Measurements from ENCODE around the gene ZFYVE27.
A peak's percentile ranks its signal among the peaks of the same experiment; 100 is the strongest.

Gene ZFYVE27

GRCh38 chr10:97714401-97715258, 22.3 kb upstream of the ZFYVE27 start:
- DNase-seq (ENCODE audit: low read depth) = peak; percentile 84

GRCh38 chr10:97715259-97715874, 21.6 kb upstream of the ZFYVE27 start:
- peak; percentile 37 for DNase-seq (ENCODE audit: low read depth)

- no peak for DNase-seq (ENCODE audit: low read depth)
Measured at GRCh38 chr10:97717627-97718026, 19.3 kb upstream of the ZFYVE27 start.

GRCh38 chr10:97718178-97718577, 18.8 kb upstream of the ZFYVE27 start:
- no peak for DNase-seq (ENCODE audit: low read depth)

GRCh38 chr10:97718659-97719142, 18.2 kb upstream of the ZFYVE27 start:
- no peak for DNase-seq (ENCODE audit: low read depth)

- no peak for DNase-seq (ENCODE audit: low read depth)
Measured at GRCh38 chr10:97719602-97720001, 17.3 kb upstream of the ZFYVE27 start.

GRCh38 chr10:97721871-97722780, 14.8 kb upstream of the ZFYVE27 start:
- no peak for DNase-seq (ENCODE audit: low read depth)

GRCh38 chr10:97723001-97723400, 13.9 kb upstream of the ZFYVE27 start:
- DNase-seq (ENCODE audit: low read depth) = peak; percentile 35

GRCh38 chr10:97724341-97724941, 12.5 kb upstream of the ZFYVE27 start:
- peak; percentile 34 for DNase-seq (ENCODE audit: low read depth)

- peak; percentile 74 for DNase-seq (ENCODE audit: low read depth)
Measured at GRCh38 chr10:97726636-97727178, 10.2 kb upstream of the ZFYVE27 start.

GRCh38 chr10:97729014-97729413, 7.9 kb upstream of the ZFYVE27 start:
- DNase-seq (ENCODE audit: low read depth) = no peak

GRCh38 chr10:97731346-97732051, 5.4 kb upstream of the ZFYVE27 start:
- peak; percentile 85 for DNase-seq (ENCODE audit: low read depth)

GRCh38 chr10:97732052-97732359, 4.9 kb upstream of the ZFYVE27 start:
- DNase-seq (ENCODE audit: low read depth) = no peak

- DNase-seq (ENCODE audit: low read depth) = no peak
Measured at GRCh38 chr10:97733256-97733655, 3.7 kb upstream of the ZFYVE27 start.

- DNase-seq (ENCODE audit: low read depth) = no peak
Measured at GRCh38 chr10:97734021-97734420, 2.9 kb upstream of the ZFYVE27 start.

GRCh38 chr10:97736403-97736901, 476 bp upstream of the ZFYVE27 start:
- DNase-seq (ENCODE audit: low read depth) = no peak

GRCh38 chr10:97737770-97738265, 890 bp downstream of the ZFYVE27 start:
- DNase-seq (ENCODE audit: low read depth) = no peak

- no peak for DNase-seq (ENCODE audit: low read depth)
Measured at GRCh38 chr10:97738616-97739015, 1.7 kb downstream of the ZFYVE27 start.

- DNase-seq (ENCODE audit: low read depth) = no peak
Measured at GRCh38 chr10:97740613-97741012, 3.7 kb downstream of the ZFYVE27 start.

GRCh38 chr10:97743169-97743943, 6.4 kb downstream of the ZFYVE27 start:
- no peak for DNase-seq (ENCODE audit: low read depth)
